GM12892 (cell line): ENCODE results near the gene ATP10D.

Experiments
- POLR2A ChIP-seq: IDR thresholded peaks from 2 replicates; pipeline ENCODE4 v1.6.1; 2011; ENCODE audit warnings: low read depth, low read length, control low read depth
- POLR2AphosphoS5 ChIP-seq: IDR thresholded peaks from 2 replicates; pipeline ENCODE4 v1.6.1; 2011; ENCODE audit warnings: low read depth, low read length, control low read depth
- TAF1 ChIP-seq: IDR thresholded peaks from 2 replicates; pipeline ENCODE4 v1.6.1; 2011; ENCODE audit warnings: low read depth, mild to moderate bottlenecking, control low read depth, low read length, borderline replicate concordance

DNA sequence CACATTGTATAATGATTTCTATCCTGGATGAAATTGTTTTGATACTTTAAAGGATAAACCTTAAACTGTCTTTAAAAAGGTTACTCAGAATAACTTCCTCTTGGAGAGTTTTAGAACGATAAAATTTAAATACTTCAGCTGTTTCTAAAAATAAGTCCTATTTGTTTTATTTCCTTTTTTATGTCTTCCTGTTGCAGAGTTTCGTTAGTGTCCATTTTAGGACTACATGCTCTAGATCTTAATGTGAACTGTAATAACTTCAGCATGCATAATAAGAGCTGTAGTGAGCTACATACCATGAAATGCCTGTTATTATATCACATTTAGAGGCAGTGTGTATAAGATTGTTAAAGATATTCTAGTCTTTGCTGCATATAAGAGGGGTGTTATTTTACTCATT lies 14.6 kb downstream of the ATP10D start:
- TF ChIP-seq TAF1 (no peak), POLR2A (no peak), POLR2AphosphoS5 (no peak)
